GM10248 (cell line): ENCODE data around the gene ENOX2.

Source experiments
- CTCF ChIA-PET: fragments of 300-600 bp; sonication (Branson Sonifier 250); formaldehyde crosslinking; extraction: SDS; loops from one replicate; lab custom pipeline; 2021; ENCODE audit warnings: antibody characterized with exemption; lab: Yijun Ruan, JAX
- POLR2A ChIA-PET: fragments of 350-650 bp; sonication (Branson Sonifier 250); formaldehyde crosslinking; extraction: SDS; loops from one replicate; lab custom pipeline; 2020; ENCODE audit warnings: antibody characterized with exemption; lab: Yijun Ruan, JAX
- DNase-seq: peaks from one replicate; pipeline ENCODE4 v3.0.0; 2012; ENCODE audit errors: extremely low spot score
- TF ChIP-seq, protein P1 (sequence below): IDR thresholded peaks from 2 replicates; pipeline ENCODE4 v1.5.1; 2012; ENCODE audit warnings: mild to moderate bottlenecking, low read depth; ENCODE audit errors: extremely low read depth, missing control alignments, control extremely low read depth

ENOX2 gene

DNA sequence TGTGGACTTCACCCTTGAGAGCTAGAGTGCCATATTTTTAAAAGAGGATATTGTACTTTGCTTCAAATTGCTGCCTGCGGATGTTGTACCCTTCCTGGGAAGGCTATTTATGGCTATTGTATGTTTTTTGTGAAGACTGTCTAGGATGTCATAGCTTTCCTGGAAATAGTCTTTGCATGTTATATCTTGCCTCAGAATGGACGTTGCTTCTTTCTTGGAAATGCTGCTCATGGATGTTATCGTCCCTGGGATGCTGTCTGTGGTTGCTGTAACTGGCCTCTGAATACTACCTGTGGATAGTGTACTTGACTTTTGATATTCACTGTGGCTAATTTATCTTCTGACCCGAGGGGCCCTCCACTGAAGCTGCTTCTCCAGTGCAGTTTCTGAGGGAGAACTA, 146.8 kb downstream of the ENOX2 start:
- POLR2A ChIA-PET: no interaction called here
- TF ChIP-seq, protein P1, sequence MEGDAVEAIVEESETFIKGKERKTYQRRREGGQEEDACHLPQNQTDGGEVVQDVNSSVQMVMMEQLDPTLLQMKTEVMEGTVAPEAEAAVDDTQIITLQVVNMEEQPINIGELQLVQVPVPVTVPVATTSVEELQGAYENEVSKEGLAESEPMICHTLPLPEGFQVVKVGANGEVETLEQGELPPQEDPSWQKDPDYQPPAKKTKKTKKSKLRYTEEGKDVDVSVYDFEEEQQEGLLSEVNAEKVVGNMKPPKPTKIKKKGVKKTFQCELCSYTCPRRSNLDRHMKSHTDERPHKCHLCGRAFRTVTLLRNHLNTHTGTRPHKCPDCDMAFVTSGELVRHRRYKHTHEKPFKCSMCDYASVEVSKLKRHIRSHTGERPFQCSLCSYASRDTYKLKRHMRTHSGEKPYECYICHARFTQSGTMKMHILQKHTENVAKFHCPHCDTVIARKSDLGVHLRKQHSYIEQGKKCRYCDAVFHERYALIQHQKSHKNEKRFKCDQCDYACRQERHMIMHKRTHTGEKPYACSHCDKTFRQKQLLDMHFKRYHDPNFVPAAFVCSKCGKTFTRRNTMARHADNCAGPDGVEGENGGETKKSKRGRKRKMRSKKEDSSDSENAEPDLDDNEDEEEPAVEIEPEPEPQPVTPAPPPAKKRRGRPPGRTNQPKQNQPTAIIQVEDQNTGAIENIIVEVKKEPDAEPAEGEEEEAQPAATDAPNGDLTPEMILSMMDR: no peak
- DNase-seq: no peak
- CTCF ChIA-PET: interaction anchor here (1.2 kb wide), 1 partner anchor 11 kb away, joined by 3 read pairs; no protein-coding TSS in a partner anchor

DNA sequence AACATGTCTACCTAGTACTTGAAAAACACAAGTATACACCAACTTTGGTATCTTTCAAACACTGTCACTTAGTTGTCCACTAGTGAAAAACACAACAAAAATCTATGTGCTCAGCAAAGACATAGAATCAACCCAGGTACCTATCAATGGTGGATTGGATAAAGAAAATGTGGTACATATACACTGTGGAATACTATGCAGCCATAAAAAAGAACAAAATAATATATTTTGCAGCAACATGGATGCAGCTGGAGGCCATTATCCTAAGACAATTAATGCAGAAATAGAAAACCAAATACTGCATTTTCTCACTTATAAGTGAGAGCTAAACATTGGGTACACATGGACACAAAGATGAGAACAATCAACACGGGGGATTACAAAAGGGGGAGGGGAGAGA, 148.7 kb downstream of the ENOX2 start:
- ChIA-PET POLR2A (no interaction called here), CTCF (interaction anchor here (0.9 kb wide), 1 partner anchor 8 kb away, joined by 3 read pairs; no protein-coding TSS in a partner anchor)
- TF ChIP-seq, protein P1: no peak
- no peak for DNase-seq

DNA sequence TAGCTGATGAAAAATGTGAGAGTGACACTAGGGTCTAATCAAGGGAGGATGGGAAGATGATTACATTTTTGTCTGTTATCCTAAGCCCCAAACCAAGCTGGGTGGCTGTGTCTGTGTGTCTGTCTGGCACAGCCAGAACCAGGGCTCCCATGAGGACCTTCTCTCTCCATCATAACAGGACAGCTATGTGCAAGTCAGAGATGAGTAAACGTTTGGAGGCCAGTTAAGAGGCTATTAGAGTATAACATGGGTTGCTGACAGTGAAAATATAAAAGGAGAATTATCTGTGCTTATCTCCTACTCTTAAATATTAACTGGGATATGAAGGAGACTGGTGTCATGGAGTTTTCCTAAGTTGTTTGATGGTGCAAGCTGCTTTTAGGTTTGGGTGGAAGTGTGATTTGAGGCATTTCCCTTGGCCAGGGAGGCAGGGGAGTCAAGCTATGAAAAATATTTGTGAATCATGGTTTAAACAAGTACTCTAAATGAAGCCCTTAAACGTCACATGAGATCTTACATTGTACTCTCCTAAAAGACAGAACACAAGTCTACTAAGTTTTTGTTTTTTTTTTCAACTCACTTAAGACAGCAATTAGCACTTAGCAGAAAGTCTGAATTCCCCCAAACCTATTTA, 156.2 kb downstream of the ENOX2 start:
- CTCF ChIA-PET: interaction anchor here (1.7 kb wide), 1 partner anchor 8 kb away, joined by 3 read pairs; no protein-coding TSS in a partner anchor
- TF ChIP-seq, protein P1: no peak
- POLR2A ChIA-PET: no interaction called here
- DNase-seq: no peak

DNA sequence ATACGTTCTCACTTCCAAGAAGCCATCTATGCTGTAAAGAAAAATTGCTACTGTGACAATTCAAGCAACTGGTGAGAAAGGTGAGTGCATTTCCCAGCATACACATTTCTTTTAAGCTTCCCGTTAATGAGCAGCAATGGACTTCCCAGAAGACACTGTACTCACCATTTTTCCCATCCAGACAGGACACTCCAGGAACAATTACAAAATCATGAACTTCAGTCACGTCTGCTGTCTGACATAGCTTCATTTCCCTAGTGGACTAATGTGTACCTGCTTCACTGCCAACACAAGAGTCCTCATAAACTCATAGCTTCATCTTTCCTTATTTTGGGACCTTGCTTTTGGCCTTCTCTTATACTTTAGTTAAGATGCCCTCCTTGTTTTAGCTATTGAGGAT, 156.9 kb downstream of the ENOX2 start:
- TF ChIP-seq, protein P1: no peak
- ChIA-PET CTCF (interaction anchor here (0.9 to 1.7 kb wide), 2 partner anchors 9 to 14 kb away, joined by 3 read pairs; no protein-coding TSS in a partner anchor), POLR2A (no interaction called here)
- DNase-seq: no peak

DNA sequence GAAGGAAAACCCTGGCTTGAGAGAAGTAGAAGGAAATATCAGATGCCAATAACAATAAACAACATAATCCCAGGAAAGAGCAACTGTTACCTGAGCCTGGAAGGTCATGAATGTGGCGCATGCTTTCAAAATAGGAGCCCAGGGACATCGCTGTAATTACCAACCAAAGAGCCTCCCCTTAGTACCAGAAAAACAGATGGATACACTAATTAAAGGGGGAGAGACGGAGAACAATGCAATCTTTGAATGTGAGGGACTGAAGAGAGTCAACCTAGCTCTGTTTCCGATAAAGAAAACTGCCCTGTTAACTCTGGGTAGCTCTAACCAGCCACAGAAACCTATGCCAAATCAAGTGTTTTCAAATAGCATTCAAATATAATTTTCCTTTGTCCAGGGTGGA, 161.4 kb downstream of the ENOX2 start:
- no peak for DNase-seq
- ChIA-PET CTCF (no interaction called here), POLR2A (no interaction called here)
- TF ChIP-seq, protein P1: no peak

DNA sequence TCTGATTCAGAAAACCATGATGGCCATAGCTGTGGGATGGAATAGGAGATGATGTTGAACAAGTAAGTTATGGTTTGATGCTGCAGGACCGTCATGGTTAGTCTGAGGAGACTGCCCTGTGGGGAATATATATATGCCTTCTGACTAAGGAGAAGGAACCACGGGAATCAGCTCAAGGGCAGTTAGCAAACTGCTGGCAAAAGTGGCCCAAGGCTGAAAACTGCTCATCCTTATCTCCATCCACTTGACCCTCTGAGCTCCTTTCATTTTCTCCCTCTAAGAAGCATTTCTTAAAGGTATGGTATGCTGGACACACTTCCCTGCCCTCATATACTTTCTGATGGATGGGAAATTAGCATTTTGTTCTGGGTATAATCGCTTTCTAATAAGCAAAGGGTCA, 161.9 kb downstream of the ENOX2 start:
- DNase-seq: no peak
- ChIA-PET CTCF (no interaction called here), POLR2A (no interaction called here)
- TF ChIP-seq, protein P1: no peak
